H1 (cell line): ENCODE measurements around the gene RPS17. TPM values are rescaled to one million over a fixed set of nuclear protein-coding genes. Genes with fewer than 3 reads are reported as not detected.

ENCODE experiments used
- CTCF ChIA-PET: fragments of 300-600 bp; sonication (Branson Sonifier 250); formaldehyde crosslinking; loops from one replicate; lab custom pipeline; 2021; ENCODE audit not compliant: partially characterized antibody; lab: Charles Lee
- POLR2A ChIA-PET: fragments of 300-600 bp; sonication (Branson Sonifier 250); formaldehyde crosslinking; loops from one replicate; lab custom pipeline; 2021; ENCODE audit warnings: inconsistent platforms; ENCODE audit not compliant: partially characterized antibody; lab: Charles Lee
- DNase-seq, 2 experiments: peaks; one replicate each; pipeline versions ENCODE4 v3.0.0 to v3.0.0-alpha.2; 2010 to 2022; ENCODE audit warnings: low spot score in 2 of 2, low read depth in 1 of 2, mixed read lengths in 1 of 2
- FAIRE-seq: peaks from 2 replicates; lab custom pipeline; 2011; peaks lifted over from hg19 to GRCh38; lab: Jason Lieb, UNC
- H2AFZ ChIP-seq: 2 replicates; pipeline ENCODE4 v1.8.1; 2012; ENCODE audit warnings: low read length, inconsistent platforms
- H2AK5ac ChIP-seq: 2 replicates; pipeline ENCODE4 v1.6.1; 2013; ENCODE audit warnings: low read depth, low read length
- H2BK120ac ChIP-seq: replicated peaks from 2 replicates; pipeline ENCODE3; 2013; ENCODE audit warnings: low read depth, low read length, inconsistent platforms
- H2BK12ac ChIP-seq: 2 replicates; pipeline ENCODE4 v1.6.1; 2013; ENCODE audit warnings: low read depth, low read length
- H2BK15ac ChIP-seq: 2 replicates; pipeline ENCODE4 v1.6.1; 2013; ENCODE audit warnings: low read length
- H2BK20ac ChIP-seq: 2 replicates; pipeline ENCODE4 v1.6.1; 2013; ENCODE audit warnings: low read length
- H2BK5ac ChIP-seq: 2 replicates; pipeline ENCODE4 v1.6.1; 2013; ENCODE audit warnings: low read depth, low read length
- H3K14ac ChIP-seq: 2 replicates; pipeline ENCODE4 v1.6.1; 2013; ENCODE audit warnings: inconsistent platforms; ENCODE audit not compliant: insufficient read length
- H3K18ac ChIP-seq: 2 replicates; pipeline ENCODE4 v1.6.1; 2013; ENCODE audit warnings: low read length; ENCODE audit errors: extremely low read depth
- H3K23ac ChIP-seq: 2 replicates; pipeline ENCODE4 v1.6.1; 2013; ENCODE audit warnings: inconsistent platforms; ENCODE audit not compliant: insufficient read length
- H3K23me2 ChIP-seq: 2 replicates; pipeline ENCODE4 v1.6.1; 2013; ENCODE audit warnings: low read depth, low read length
- H3K27ac ChIP-seq: 2 replicates; pipeline ENCODE4 v1.6.1; 2011; ENCODE audit warnings: low read depth, low read length, inconsistent platforms
- H3K27me3 ChIP-seq, 4 experiments: replicated peaks in 1 of 4; 1 replicate in 1 of 4; 2 replicates in 3 of 4; pipeline versions ENCODE4 v1.6.1 to v1.8.1; 2011 to 2013; ENCODE audit warnings: low read length in 3 of 4, mild to moderate bottlenecking in 3 of 4, inconsistent platforms in 2 of 4, mixed read lengths in 2 of 4, moderate library complexity in 1 of 4; ENCODE audit not compliant: control insufficient read depth in 3 of 4, insufficient read depth in 3 of 4; ENCODE audit errors: extremely low read depth in 1 of 4
- H3K36me3 ChIP-seq, 4 experiments: 2 replicates each; pipeline versions ENCODE4 v1.6.1 to v1.8.1; 2011 to 2013; ENCODE audit warnings: mild to moderate bottlenecking in 4 of 4, low read length in 3 of 4, moderate library complexity in 2 of 4, control low read depth in 1 of 4, inconsistent platforms in 1 of 4; ENCODE audit not compliant: insufficient read depth in 4 of 4, control insufficient read depth in 2 of 4
- H3K4ac ChIP-seq: replicated peaks from 2 replicates; pipeline ENCODE3; 2013; ENCODE audit warnings: low read length, low read depth, mixed read lengths, inconsistent platforms; ENCODE audit not compliant: insufficient read length
- H3K4me1 ChIP-seq, 4 experiments: replicated peaks in 1 of 4; 1 replicate in 1 of 4; 2 replicates in 3 of 4; pipeline versions ENCODE4 v1.6.1 to v1.8.1; 2011 to 2013; ENCODE audit warnings: low read length in 3 of 4, inconsistent platforms in 2 of 4, mixed read lengths in 1 of 4; ENCODE audit not compliant: insufficient read depth in 4 of 4, control insufficient read depth in 3 of 4
- H3K4me2 ChIP-seq, 2 experiments: 2 replicates each; pipeline versions ENCODE4 v1.6.1 to v1.8.1; 2011 to 2013; ENCODE audit warnings: low read depth in 2 of 2, low read length in 2 of 2, control low read depth in 1 of 2, inconsistent platforms in 1 of 2, mild to moderate bottlenecking in 1 of 2; ENCODE audit not compliant: insufficient read depth in 1 of 2
- H3K4me3 ChIP-seq, 4 experiments: fragments of 200-600, 300-600 bp in 1 of 4; sonication (generic), shearing (Covaris generic), sonication (Bioruptor Twin) in 1 of 4; 2 replicates each; pipeline versions ENCODE4 v1.5.1 to v1.8.1; 2011 to 2016; ENCODE audit warnings: low read length in 4 of 4, low read depth in 3 of 4, control low read depth in 2 of 4, inconsistent platforms in 2 of 4, mild to moderate bottlenecking in 2 of 4, mixed read lengths in 1 of 4, moderate library complexity in 1 of 4; ENCODE audit not compliant: insufficient read depth in 2 of 4; ENCODE audit errors: extremely low read depth in 1 of 4
- H3K56ac ChIP-seq: replicated peaks from 2 replicates; pipeline ENCODE3; 2013; ENCODE audit warnings: low read depth, mild to moderate bottlenecking, mixed read lengths, low read length, inconsistent platforms; ENCODE audit not compliant: insufficient read length
- H3K79me1 ChIP-seq: 2 replicates; pipeline ENCODE4 v1.6.1; 2013; ENCODE audit warnings: low read depth, low read length, control low read depth
- H3K79me2 ChIP-seq, 2 experiments: 2 replicates each; pipeline versions ENCODE4 v1.6.1 to v1.8.1; 2012 to 2013; ENCODE audit warnings: low read length in 2 of 2, mild to moderate bottlenecking in 2 of 2, inconsistent platforms in 1 of 2; ENCODE audit not compliant: insufficient read depth in 2 of 2, control insufficient read depth in 1 of 2
- H3K9ac ChIP-seq, 4 experiments: replicated peaks in 1 of 4; 1 replicate in 1 of 4; 2 replicates in 3 of 4; pipeline versions ENCODE4 v1.6.1 to v1.8.1; 2011 to 2013; ENCODE audit warnings: low read depth in 3 of 4, low read length in 3 of 4, control low read depth in 2 of 4, mild to moderate bottlenecking in 2 of 4, moderate library complexity in 2 of 4, inconsistent platforms in 1 of 4; ENCODE audit errors: extremely low read depth in 1 of 4
- H3K9me3 ChIP-seq, 2 experiments: 2 replicates each; pipeline versions ENCODE4 v1.6.1 to v1.8.1; 2012 to 2013; ENCODE audit warnings: mild to moderate bottlenecking in 2 of 2, moderate library complexity in 2 of 2, control low read depth in 1 of 2, inconsistent platforms in 1 of 2, low read depth in 1 of 2, low read length in 1 of 2, mixed read lengths in 1 of 2; ENCODE audit not compliant: insufficient read depth in 2 of 2
- H4K20me1 ChIP-seq, 2 experiments: replicated peaks in 1 of 2; 2 replicates each; pipeline versions ENCODE3 to v1.8.1; 2011 to 2013; ENCODE audit warnings: inconsistent platforms in 2 of 2, low read length in 2 of 2, mild to moderate bottlenecking in 1 of 2; ENCODE audit not compliant: insufficient read depth in 2 of 2, control insufficient read depth in 1 of 2
- H4K5ac ChIP-seq: 2 replicates; pipeline ENCODE4 v1.6.1; 2013; ENCODE audit warnings: low read length, low read depth, mixed read lengths, inconsistent platforms; ENCODE audit not compliant: insufficient read length
- H4K8ac ChIP-seq: 2 replicates; pipeline ENCODE4 v1.8.0; 2013; ENCODE audit warnings: mild to moderate bottlenecking, moderate library complexity, low read length, inconsistent platforms; ENCODE audit not compliant: insufficient read depth; ENCODE audit errors: extremely low read depth
- H4K91ac ChIP-seq: replicated peaks from 2 replicates; pipeline ENCODE3; 2013; ENCODE audit warnings: low read length, mixed read lengths, inconsistent platforms; ENCODE audit not compliant: insufficient read length
- KDM4A ChIP-seq: IDR thresholded peaks from one replicate; pipeline ENCODE4 v1.7.1; 2012; ENCODE audit warnings: low read depth, mild to moderate bottlenecking, moderate library complexity, low read length, inconsistent platforms; ENCODE audit not compliant: severe bottlenecking
- PHF8 ChIP-seq: fragments of 200-600 bp; sonication (generic); conservative IDR thresholded peaks from 2 replicates; pipeline ENCODE4 v1.7.1; 2012; ENCODE audit warnings: low read depth, mild to moderate bottlenecking, inconsistent platforms, low read length, moderate library complexity
- SAP30 ChIP-seq: fragments of 300-600 bp; sonication (generic); IDR thresholded peaks from 2 replicates; pipeline ENCODE4 v1.7.1; 2012; ENCODE audit warnings: low read length, moderate library complexity, mild to moderate bottlenecking, inconsistent platforms; ENCODE audit not compliant: insufficient read depth, insufficient replicate concordance
- TBP ChIP-seq: IDR thresholded peaks from 2 replicates; pipeline ENCODE4 v1.6.1; 2011; ENCODE audit warnings: low read depth, low read length, improper control_type of control experiment
- YY1 ChIP-seq: IDR thresholded peaks from 2 replicates; pipeline ENCODE4 v1.6.1; 2011; ENCODE audit warnings: low read depth, mild to moderate bottlenecking, low read length
- WGBS, 2 experiments: shearing (Covaris generic) in 1 of 2; methylation state at CpG; one replicate each; pipeline versions ENCODE4 v1.1.6 to v1.1.7; 2013 to 2015; ENCODE audit warnings: low lambda C conversion rate in 2 of 2, mixed read lengths in 2 of 2, inconsistent platforms in 1 of 2, low coverage in 1 of 2, missing lambda C conversion rate in 1 of 2; ENCODE audit not compliant: insufficient replicate concordance in 2 of 2, insufficient coverage in 1 of 2, insufficient read length in 1 of 2; ENCODE audit errors: extremely low coverage in 1 of 2, missing lambda C conversion rate in 1 of 2; 5-methylcytosine and 5-hydroxymethylcytosine counted together
- long read RNA-seq, 2 experiments: library from RNA in 1 of 2; library from capped mRNA in 1 of 2; stranded (forward); transcript quantifications; one replicate each; pipeline ENCODE4 v2.0.0, GENCODE V29; 2021; ENCODE audit warnings: inconsistent platforms in 1 of 2
- polyA minus RNA-seq, 3 experiments: library from RNA; depleted of rRNA, polyadenylated mRNA; stranded (reverse); fragments of >200 nt; gene quantifications; 1 replicate in 2 of 3; 2 replicates in 1 of 3; pipeline ENCODE4 v1.2.3, GENCODE V29; 2011
- polyA plus RNA-seq, 7 experiments: library from polyadenylated mRNA; depleted of rRNA in 3 of 7; stranded (reverse) in 5 of 7; unstranded in 2 of 7; fragments of >200 nt in 5 of 7; fragments of 200-250 nt in 2 of 7; gene quantifications; 1 replicate in 5 of 7; 2 replicates in 1 of 7; 4 replicates in 1 of 7; pipeline versions ENCODE4 v1.2.1 to v1.2.3, GENCODE V29; 2011 to 2013; ENCODE audit warnings: missing spikeins in 2 of 7, mixed read lengths in 2 of 7
- total RNA-seq: library from RNA; stranded (reverse); fragmentation: NEBNext Ultra II Directional; extraction: Animal tissue kit (Norgen Biotek cat#: 25700); gene quantifications from 2 replicates; pipeline ENCODE4 v1.2.1, GENCODE V29; 2021

RPS17 gene
- total RNA-seq (2,416 and 2,501 TPM in 2 replicates), polyA plus RNA-seq (2011; rRNA removed) (4,119 and 5,590 TPM in 2 replicates), polyA minus RNA-seq (2011; rRNA and poly(A)+ RNA removed) (816 and 841 TPM in 2 replicates)
- 7,082 TPM for polyA plus RNA-seq (2011; cell fraction: cytosol; rRNA removed)
- 1,404 TPM for polyA plus RNA-seq (2011; cell fraction: nucleus; rRNA removed)
- 4,427 to 5,239 TPM (median 4,948 TPM) in 4 replicates for polyA plus RNA-seq (2012, experiment 1 of 2)
- polyA plus RNA-seq (2012, experiment 2 of 2): 19,479 TPM
- polyA plus RNA-seq (2013, experiment 1 of 2): 3,790 TPM
- polyA plus RNA-seq (2013, experiment 2 of 2): 3,809 TPM
- 998 TPM for polyA minus RNA-seq (2011; cell fraction: cytosol; rRNA and poly(A)+ RNA removed)
- 840 TPM for polyA minus RNA-seq (2011; cell fraction: nucleus; rRNA and poly(A)+ RNA removed)
- long read RNA-seq, experiment 1, transcript RPS17-204 (2 exons, 760 nt): minor isoform, 5 of 813 reads
- long read RNA-seq, experiment 1, transcript RPS17-210 (5 exons, 488 nt): major isoform, 784 of 813 reads
- long read RNA-seq, experiment 1, partial matches to known transcripts: 16 of 813 reads
- long read RNA-seq, experiment 1, other reads (novel, unspliced or antisense): 2 of 813 reads
- long read RNA-seq, experiment 2, partial matches to known transcripts: 0 of 10 reads
- long read RNA-seq, experiment 2, other reads (novel, unspliced or antisense): 3 of 10 reads

- peak within 1 kb of the TSS; percentile 82 for H4K5ac ChIP-seq
- peaks cover 10 to 35% of the 10 kb centered on the region in 2 experiments for H3K79me2 ChIP-seq
- H3K79me1 ChIP-seq: 0 out of 2 replicates have a peak, but pooled peaks cover 5% of the 10 kb centered on the region
- H3K36me3 ChIP-seq: peaks cover 25 to 44% (median 34%) of the 10 kb centered on the region in 4 experiments
- H3K23me2 ChIP-seq: peaks cover 14% of the 10 kb centered on the region
- H3K4ac ChIP-seq: no peak within 1 kb of the TSS
- peak within 1 kb of the TSS; percentile 88 for H2BK5ac ChIP-seq
- FAIRE-seq (no peak), DNase-seq (peak; percentile 91 to 99)
- peak within 1 kb of the TSS; percentile 1; the same call in 1 of the 2 replicates for H2BK12ac ChIP-seq
- WGBS, 2 experiments: 1% methylated on average over 53 of the region's 81 CpGs; no CpG with 5 or more reads in 1 of the 2 experiments
- peak within 1 kb of the TSS; percentile 93 to 95 for H3K4me2 ChIP-seq
- ChIA-PET CTCF (interaction anchor here (0.7 to 6.7 kb wide), 11 partner anchors 8 to 446 kb away, joined by 3 to 54 read pairs (median 3); partner anchors contain the start of genes CPEB1 and RAMAC), POLR2A (interaction anchor here (0.6 to 8.4 kb wide), 40 partner anchors 9 to 668 kb away, joined by 3 to 125 read pairs (median 5); partner anchors contain the start of genes C15orf40, CPEB1 and WHAMM)
- no peak within 1 kb of the TSS for H3K23ac ChIP-seq
- peak within 1 kb of the TSS; percentile 16 for H3K56ac ChIP-seq
- no peak within 1 kb of the TSS for H2BK15ac ChIP-seq
- H4K91ac ChIP-seq: peak within 1 kb of the TSS; percentile 6
- peak within 1 kb of the TSS; percentile 90 for H3K27ac ChIP-seq
- peak within 1 kb of the TSS; percentile 44 for H2AK5ac ChIP-seq
- no peaks in the 10 kb centered on the region for H3K27me3 ChIP-seq
- peak within 1 kb of the TSS; percentile 90 for H2AFZ ChIP-seq
- H3K4me3 ChIP-seq: peak within 1 kb of the TSS; percentile 96 to 100 (median 98)
- H3K9ac ChIP-seq: peak within 1 kb of the TSS; percentile 96 to 98 (median 97)
- H3K14ac ChIP-seq: peak within 1 kb of the TSS; percentile 68
- H4K8ac ChIP-seq: peak within 1 kb of the TSS; percentile 95
- no peaks in the 10 kb centered on the region for H3K9me3 ChIP-seq
- no peak within 1 kb of the TSS for H2BK120ac ChIP-seq
- peaks cover 5 to 24% (median 13%) of the 10 kb centered on the region in 4 experiments; a peak in 6 of 7 replicates for H3K4me1 ChIP-seq
- peaks cover 16 to 24% of the 10 kb centered on the region in 2 experiments for H4K20me1 ChIP-seq
- peak within 1 kb of the TSS; percentile 64 for H3K18ac ChIP-seq
- no peak within 1 kb of the TSS for H2BK20ac ChIP-seq
- TF ChIP-seq TBP (peak; percentile 98), SAP30 (no peak), PHF8 (peak; percentile 92), KDM4A (peak; percentile 33), YY1 (peak; percentile 69; the same call in 1 of the 2 replicates)
Observed at GRCh38 chr15:82540055-82540983, at the start of gene RPS17. RPS17 (minus strand) TSS chr15:82540457; CDS start chr15:82540428, 29 bp downstream.
